ENCODE results near the gene SPANXN3.
"Not testable (repeated sequence)": the region's sequence is repeated elsewhere in the genome, so short reads cannot be mapped to it uniquely, and the experiment has no call there.

SPANXN3 gene

GRCh38 chrX:143517375-143517774, at the start of gene SPANXN3:
TSS of gene SPANXN3 (minus strand) at chrX:143517475. CDS start at chrX:143517391, 84 bp downstream.
- not testable (repeated sequence) for DNase-seq

- DNase-seq: no peak
Observed at GRCh38 chrX:143536176-143536575, 18.9 kb upstream of the SPANXN3 start.

- not testable (repeated sequence) for DNase-seq
Observed at GRCh38 chrX:143502196-143502595, 15.1 kb downstream of the SPANXN3 start.

DNA sequence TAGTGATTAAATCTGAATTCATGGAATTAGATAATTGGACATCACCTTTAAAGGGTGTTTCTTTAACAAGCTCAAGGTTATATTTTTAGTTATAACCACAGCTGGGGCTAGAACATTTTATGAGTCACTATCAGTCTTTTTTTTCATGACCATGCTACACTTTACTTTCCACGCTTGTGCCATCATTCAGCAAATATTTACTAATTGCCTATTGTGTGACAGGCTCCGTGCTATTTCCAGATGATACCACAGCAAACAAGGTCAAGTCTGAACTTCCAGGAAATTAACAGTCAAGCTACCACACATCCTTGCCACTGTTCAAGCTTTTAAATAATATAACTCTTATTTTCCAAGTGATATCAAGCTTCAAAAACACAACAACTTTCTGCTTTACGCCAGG, 16.5 kb downstream of the SPANXN3 start:
- no peak for DNase-seq

GRCh38 chrX:143486105-143486504, 31.2 kb downstream of the SPANXN3 start:
- DNase-seq: no peak

DNA sequence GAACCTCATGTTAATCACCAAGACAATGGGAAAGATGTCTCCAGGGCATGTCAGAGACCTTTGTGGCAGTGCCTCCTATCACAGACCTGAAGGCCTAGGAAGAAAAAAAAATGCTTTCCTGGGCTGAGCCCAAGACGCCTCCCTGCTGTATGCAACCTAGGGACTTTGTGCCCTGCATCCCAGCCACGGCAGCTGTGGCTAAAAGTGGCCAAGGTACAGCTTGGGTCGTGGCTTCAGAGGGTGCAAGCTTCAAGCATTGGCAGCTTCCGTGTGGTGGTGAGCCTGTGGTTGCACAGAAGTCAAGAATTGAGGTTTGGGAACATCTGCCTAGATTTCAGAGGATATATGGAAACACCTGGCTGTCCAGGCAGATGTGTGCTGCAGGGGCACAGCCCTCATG, 40.5 kb downstream of the SPANXN3 start:
- DNase-seq: no peak

GRCh38 chrX:143472347-143472938, 44.8 kb downstream of the SPANXN3 start:
- DNase-seq: no peak

- no peak for DNase-seq
Observed at GRCh38 chrX:143466130-143466529, 51.1 kb downstream of the SPANXN3 start.

- DNase-seq: no peak
Observed at GRCh38 chrX:143462696-143463095, 54.6 kb downstream of the SPANXN3 start.

GRCh38 chrX:143461606-143462005, 55.7 kb downstream of the SPANXN3 start:
- DNase-seq: no peak

All from stimulated activated CD8-positive, alpha-beta memory T cell treated with anti-CD3 and anti-CD28 coated beads, Interleukin-4, amount 100 ng/mL, for 48 hours (primary cell).